Neural cell (in vitro differentiated cells): ENCODE measurements around the gene SLC37A3. TPM values are rescaled to one million over a fixed set of nuclear protein-coding genes. Genes with fewer than 3 reads are reported as not detected.
"Not testable (repeated sequence)": the region's sequence is repeated elsewhere in the genome, so short reads cannot be mapped to it uniquely, and the experiment has no call there.

Experiments used
- H2AFZ ChIP-seq: fragments of 200-600, 300-800 bp; sonication (generic), shearing (Covaris generic); 2 replicates; pipeline ENCODE4 v1.6.0; 2014; ENCODE audit warnings: low read depth, mild to moderate bottlenecking, antibody characterized with exemption, low read length, moderate library complexity
- H3F3A ChIP-seq: fragments of 200-600 bp; shearing (Covaris generic); 2 replicates; pipeline ENCODE4 v1.6.1; 2016; ENCODE audit warnings: mild to moderate bottlenecking, moderate library complexity, mixed read lengths, antibody characterized with exemption, low read length; ENCODE audit not compliant: insufficient read depth, poor library complexity, severe bottlenecking
- H3K27ac ChIP-seq: fragments of 200-600, 300-800 bp; sonication (generic), shearing (Covaris generic); 2 replicates; pipeline ENCODE4 v1.5.1; 2014; ENCODE audit warnings: mild to moderate bottlenecking, low read length, moderate library complexity
- H3K27me3 ChIP-seq: fragments of 300-800, 200-600 bp; sonication (generic), shearing (Covaris generic); 2 replicates; pipeline ENCODE4 v1.6.0; 2014; ENCODE audit warnings: mild to moderate bottlenecking, low read depth, low read length, moderate library complexity; ENCODE audit not compliant: insufficient read depth
- H3K36me3 ChIP-seq: fragments of 300-800, 200-600 bp; sonication (generic), shearing (Covaris generic); 2 replicates; pipeline ENCODE4 v1.5.1; 2014; ENCODE audit warnings: mild to moderate bottlenecking, antibody characterized with exemption, low read length, moderate library complexity; ENCODE audit not compliant: insufficient read depth
- H3K4me2 ChIP-seq: fragments of 300-800, 200-600 bp; sonication (generic), shearing (Covaris generic); 2 replicates; pipeline ENCODE4 v1.6.0; 2014; ENCODE audit warnings: mild to moderate bottlenecking, low read length
- H3K4me3 ChIP-seq: fragments of 300-800, 200-600 bp; sonication (generic), shearing (Covaris generic); 2 replicates; pipeline ENCODE4 v1.5.1; 2014; ENCODE audit warnings: mild to moderate bottlenecking, low read length, moderate library complexity
- H3K79me2 ChIP-seq: fragments of 200-600 bp; shearing (Covaris generic); replicated peaks from 2 replicates; pipeline ENCODE4 v1.6.0; 2014; ENCODE audit warnings: mild to moderate bottlenecking, low read length, moderate library complexity; ENCODE audit not compliant: insufficient read depth
- H3K9ac ChIP-seq: fragments of 300-800, 200-600 bp; sonication (generic), shearing (Covaris generic); 2 replicates; pipeline ENCODE4 v1.6.1; 2016; ENCODE audit warnings: mild to moderate bottlenecking, low read length, mixed read lengths
- H3K9me2 ChIP-seq: fragments of 200-600 bp; shearing (Covaris generic); 2 replicates; pipeline ENCODE4 v1.6.1; 2016; ENCODE audit warnings: mild to moderate bottlenecking, low read length, mixed read lengths; ENCODE audit not compliant: insufficient read depth
- H3K9me3 ChIP-seq: fragments of 200-600, 300-800 bp; sonication (generic), shearing (Covaris generic); 2 replicates; pipeline ENCODE4 v1.6.1; 2016; ENCODE audit warnings: mild to moderate bottlenecking, mixed run types, low read length, moderate library complexity, mixed read lengths
- H4K20me1 ChIP-seq: fragments of 200-600 bp; shearing (Covaris generic); 2 replicates; pipeline ENCODE4 v1.6.1; 2016; ENCODE audit warnings: mild to moderate bottlenecking, mixed run types; ENCODE audit not compliant: insufficient read depth
- CTCF ChIP-seq: fragments of 450-650 bp; IDR thresholded peaks from 2 replicates; pipeline ENCODE4 v1.5.1; 2014; ENCODE audit warnings: antibody characterized with exemption, mild to moderate bottlenecking, moderate library complexity; ENCODE audit not compliant: poor library complexity, severe bottlenecking
- EP300 ChIP-seq: fragments of 450-650 bp; conservative IDR thresholded peaks from 2 replicates; pipeline ENCODE4 v1.6.1; 2014; ENCODE audit warnings: antibody characterized with exemption, mild to moderate bottlenecking, moderate library complexity; ENCODE audit not compliant: poor library complexity, severe bottlenecking
- EZH2 ChIP-seq: fragments of 200-600, 300-800 bp; shearing (Covaris generic), sonication (generic); IDR thresholded peaks from 2 replicates; pipeline ENCODE4 v1.6.1; 2014; ENCODE audit warnings: antibody characterized with exemption, low read length, borderline replicate concordance, mild to moderate bottlenecking; ENCODE audit not compliant: insufficient read depth, poor library complexity, severe bottlenecking
- MXI1 ChIP-seq: fragments of 450-650 bp; conservative IDR thresholded peaks from 2 replicates; pipeline ENCODE4 v1.6.1; 2014; ENCODE audit warnings: antibody characterized with exemption, mild to moderate bottlenecking; ENCODE audit not compliant: poor library complexity, severe bottlenecking
- POLR2AphosphoS5 ChIP-seq: IDR thresholded peaks from 2 replicates; pipeline ENCODE4 v1.6.1; 2012
- RAD21 ChIP-seq: fragments of 450-650 bp; conservative IDR thresholded peaks from 2 replicates; pipeline ENCODE4 v1.6.1; 2014; ENCODE audit warnings: antibody characterized with exemption, mild to moderate bottlenecking, moderate library complexity
- REST ChIP-seq: IDR thresholded peaks from 2 replicates; pipeline ENCODE4 v1.6.1; 2012; ENCODE audit warnings: borderline replicate concordance
- SMC3 ChIP-seq: fragments of 450-650 bp; conservative IDR thresholded peaks from 2 replicates; pipeline ENCODE4 v1.6.1; 2014; ENCODE audit warnings: antibody characterized with exemption, mild to moderate bottlenecking, moderate library complexity; ENCODE audit not compliant: poor library complexity
- TAF1 ChIP-seq: IDR thresholded peaks from 2 replicates; pipeline ENCODE4 v1.6.1; 2012; ENCODE audit warnings: low read depth
- polyA plus RNA-seq: library from polyadenylated mRNA; depleted of rRNA; stranded (reverse); fragments of >200 nt; gene quantifications from 2 replicates; pipeline ENCODE4 v1.2.3, GENCODE V29; 2014

SLC37A3 gene
- polyA plus RNA-seq, 1 donor from 2014 or later, result 176 TPM

GRCh38 chr7:140417456-140418155 lies 19.3 kb upstream of the SLC37A3 start:
- Histone ChIP-seq H3K27ac (no peak overlapping the region), H3K36me3 (no peaks in the 10 kb centered on the region), H3K79me2 (no peaks in the 10 kb centered on the region), H3K9ac (no peak overlapping the region), H3K9me2 (no peaks in the 10 kb centered on the region), H3F3A (no peaks in the 10 kb centered on the region), H3K27me3 (no peaks in the 10 kb centered on the region), H4K20me1 (no peaks in the 10 kb centered on the region), H2AFZ (no peak overlapping the region), H3K9me3 (no peaks in the 10 kb centered on the region), H3K4me3 (no peak overlapping the region), H3K4me2 (no peak overlapping the region)
- no peak for TF ChIP-seq SMC3
- TF ChIP-seq EZH2, result no peak
- no peak for TF ChIP-seq TAF1
- TF ChIP-seq POLR2AphosphoS5, result no peak
- no peak for TF ChIP-seq CTCF
- no peak for TF ChIP-seq REST
- TF ChIP-seq RAD21, result no peak
- no peak for TF ChIP-seq EP300
- no peak for TF ChIP-seq MXI1

GRCh38 chr7:140416560-140416959 lies 18.2 kb upstream of the SLC37A3 start:
- no peaks in the 10 kb centered on the region for H3K36me3 ChIP-seq
- H3K79me2 ChIP-seq, result no peaks in the 10 kb centered on the region
- H2AFZ ChIP-seq, result no peak overlapping the region
- no peaks in the 10 kb centered on the region for H3K9me3 ChIP-seq
- no peaks in the 10 kb centered on the region for H3K27me3 ChIP-seq
- no peaks in the 10 kb centered on the region for H4K20me1 ChIP-seq
- H3F3A ChIP-seq, result no peaks in the 10 kb centered on the region
- H3K9ac ChIP-seq, result no peak overlapping the region
- no peaks in the 10 kb centered on the region for H3K9me2 ChIP-seq
- TF ChIP-seq MXI1 (no peak), EP300 (no peak), EZH2 (no peak), POLR2AphosphoS5 (no peak), SMC3 (no peak), REST (no peak), RAD21 (no peak), CTCF (no peak), TAF1 (no peak)
- H3K4me2 ChIP-seq, result no peak overlapping the region
- no peak overlapping the region for H3K27ac ChIP-seq
- H3K4me3 ChIP-seq, result no peak overlapping the region

- H3K27ac ChIP-seq, H3K4me2 ChIP-seq, H3K4me3 ChIP-seq, H3K36me3 ChIP-seq, H3K27me3 ChIP-seq, H4K20me1 ChIP-seq, H3K9me3 ChIP-seq, H3K79me2 ChIP-seq, H2AFZ ChIP-seq, H3K9me2 ChIP-seq, H3K9ac ChIP-seq, H3F3A ChIP-seq: not testable (repeated sequence)
Observed at GRCh38 chr7:140415816-140416215, 17.5 kb upstream of the SLC37A3 start.
